ENCODE measurements around the gene NRP1. TPM values are rescaled to one million over a fixed set of nuclear protein-coding genes. Genes with fewer than 3 reads are reported as not detected.
A peak's percentile ranks its signal among the peaks of the same experiment; 100 is the strongest.

The NRP1 gene
- total and polyA plus RNA-seq, 2 donors (not counting 3 experiments of a cell fraction or from before 2014, with no cell fraction given), result 122 to 306 TPM

- H2AFZ ChIP-seq (ENCODE audit: low read depth, low read length), result no peak overlapping the region
- intact Hi-C loops (cut with micrococcal nuclease), result no loop called here
- DNase-seq (ENCODE audit: low read depth, low spot score) (peak; percentile 52), FAIRE-seq (peak; percentile 37)
- H3K79me2 ChIP-seq (ENCODE audit: control insufficient read depth, insufficient read depth, low read length), result peaks cover 34% of the 10 kb centered on the region
- H3K27me3 ChIP-seq (ENCODE audit: control insufficient read depth in 2 of 2, insufficient read depth in 2 of 2, low read length in 2 of 2), result no peaks in the 10 kb centered on the region
- H4K20me1 ChIP-seq (replicated peaks; ENCODE audit: control insufficient read depth, extremely low read depth, insufficient read depth, low read length), result no peaks in the 10 kb centered on the region
- no peaks in the 10 kb centered on the region for H3K9me3 ChIP-seq (replicated peaks; ENCODE audit: control insufficient read depth, insufficient read depth, low read length)
- H3K27ac ChIP-seq (ENCODE audit: insufficient read depth, low read depth, low read length), result peak overlapping the region; percentile 99
- no peak overlapping the region for H3K4me3 ChIP-seq (replicated peaks in 1 of 3; ENCODE audit: insufficient read depth in 1 of 3, low read depth in 1 of 3, low read length in 3 of 3)
- peaks cover 2 to 5% of the 10 kb centered on the region in 2 experiments for H3K36me3 ChIP-seq (ENCODE audit: control insufficient read depth in 2 of 2, extremely low read depth in 1 of 2, insufficient read depth in 2 of 2, low read length in 2 of 2)
- H3K9me1 ChIP-seq (replicated peaks; ENCODE audit: control insufficient read depth, extremely low read depth, insufficient read depth, low read length), result no peaks in the 10 kb centered on the region
- CTCF ChIA-PET, result interaction anchor here (1.3 to 2.2 kb wide), 2 partner anchors 14 to 20 kb away, joined by 4 to 20 read pairs; no protein-coding TSS in a partner anchor
- peaks cover 65% of the 10 kb centered on the region for H3K4me1 ChIP-seq (ENCODE audit: control insufficient read depth, extremely low read depth, insufficient read depth, low read length)
- POLR2A ChIA-PET, result no interaction called here
- peak overlapping the region; percentile 82 for H3K9ac ChIP-seq (replicated peaks; ENCODE audit: extremely low read depth, insufficient read depth, low read length)
- TF ChIP-seq FOS (IDR thresholded peaks at IDR 0.05; ENCODE audit: borderline replicate concordance, insufficient read depth, low read length) (no peak), MAX (IDR thresholded peaks at IDR 0.05; ENCODE audit: insufficient read depth, insufficient read length) (no peak), POLR2A (IDR thresholded peaks at IDR 0.05; ENCODE audit: low read depth, low read length) (no peak), JUN (IDR thresholded peaks at IDR 0.05; ENCODE audit: borderline replicate concordance, insufficient read depth, insufficient read length, low read depth) (no peak)
- dilution Hi-C loops (cut with MboI; ENCODE audit: extremely low pct_ligation_motif_present, low sequenced_read_pairs), result no loop called here
- H3K4me2 ChIP-seq (ENCODE audit: insufficient read depth, low read length), result peak overlapping the region; percentile 33
- no TSS peak for BruUV-seq (replicated peaks)
Observed at GRCh38 chr10:33235251-33235884, 99.1 kb downstream of the NRP1 start.

- peak; percentile 87 for DNase-seq (ENCODE audit: low read depth, low spot score)
- ChIA-PET POLR2A (no interaction called here), CTCF (interaction anchor here (1.3 to 2.2 kb wide), 5 partner anchors 8 to 42 kb away, joined by 3 to 20 read pairs (median 9); no protein-coding TSS in a partner anchor)
- Histone ChIP-seq H4K20me1 (replicated peaks; ENCODE audit: control insufficient read depth, extremely low read depth, insufficient read depth, low read length) (no peaks in the 10 kb centered on the region), H3K9me1 (replicated peaks; ENCODE audit: control insufficient read depth, extremely low read depth, insufficient read depth, low read length) (no peaks in the 10 kb centered on the region), H3K36me3 (ENCODE audit: control insufficient read depth in 2 of 2, extremely low read depth in 1 of 2, insufficient read depth in 2 of 2, low read length in 2 of 2) (peaks cover 2 to 3% of the 10 kb centered on the region in 2 experiments), H3K79me2 (ENCODE audit: control insufficient read depth, insufficient read depth, low read length) (peaks cover 39% of the 10 kb centered on the region), H3K9ac (replicated peaks; ENCODE audit: extremely low read depth, insufficient read depth, low read length) (peak overlapping the region; percentile 82), H3K9me3 (replicated peaks; ENCODE audit: control insufficient read depth, insufficient read depth, low read length) (no peaks in the 10 kb centered on the region), H3K4me2 (ENCODE audit: insufficient read depth, low read length) (peak overlapping the region; percentile 33), H3K27me3 (ENCODE audit: control insufficient read depth in 2 of 2, insufficient read depth in 2 of 2, low read length in 2 of 2) (no peaks in the 10 kb centered on the region), H2AFZ (ENCODE audit: low read depth, low read length) (no peak overlapping the region), H3K27ac (ENCODE audit: insufficient read depth, low read depth, low read length) (peak overlapping the region; percentile 99), H3K4me3 (replicated peaks in 1 of 3; ENCODE audit: insufficient read depth in 1 of 3, low read depth in 1 of 3, low read length in 3 of 3) (no peak overlapping the region), H3K4me1 (ENCODE audit: control insufficient read depth, extremely low read depth, insufficient read depth, low read length) (peaks cover 71% of the 10 kb centered on the region)
- dilution Hi-C loops (cut with MboI; ENCODE audit: extremely low pct_ligation_motif_present, low sequenced_read_pairs) (no loop called here), intact Hi-C loops (cut with micrococcal nuclease) (no loop called here)
- TF ChIP-seq POLR2AphosphoS5 (IDR thresholded peaks at IDR 0.05; ENCODE audit: insufficient read depth, low read depth, low read length) (peak; percentile 26), GATA2 (IDR thresholded peaks at IDR 0.05; ENCODE audit: insufficient read depth, insufficient read length, low read depth, low read length) (peak; percentile 35), JUN (IDR thresholded peaks at IDR 0.05; ENCODE audit: borderline replicate concordance, insufficient read depth, insufficient read length, low read depth) (no peak), CTCF (IDR thresholded peaks at IDR 0.05; ENCODE audit: extremely low read depth in 1 of 2, insufficient read depth in 1 of 2, low read depth in 1 of 2, low read length in 2 of 2) (no peak)
- peak; percentile 26 for FAIRE-seq
- BruUV-seq (replicated peaks), result no TSS peak
Observed at GRCh38 chr10:33234831-33235237, 99.6 kb downstream of the NRP1 start.

Measured in endothelial cell of umbilical vein (primary cell).